SK-N-SH treated with all-trans-retinoic acid at 6 μM for 48 hours (cell line): ENCODE data around the gene HIPK1.

Experiments used
- ATAC-seq: fragments of 200-7000 bp; cut with Tn5 transposase; 3 replicates; pipeline ENCODE4 v1.9.1; 2020; ENCODE audit warnings: mild to moderate bottlenecking, moderate library complexity
- ARNTL ChIP-seq: fragments of 450-650 bp; formaldehyde crosslinking; IDR thresholded peaks from 2 replicates; pipeline ENCODE4 v1.5.0; 2020; ENCODE audit warnings: low read depth, mild to moderate bottlenecking, moderate library complexity, borderline replicate concordance
- BACH2 ChIP-seq: fragments of 250-450 bp; sonication (Bioruptor Pico); IDR thresholded peaks from 2 replicates; pipeline ENCODE4 v1.9.0; 2021; ENCODE audit warnings: mild to moderate bottlenecking, borderline replicate concordance
- CREB5 ChIP-seq: fragments of 250-450 bp; sonication (Bioruptor Pico); IDR thresholded peaks from 2 replicates; pipeline ENCODE4 v1.5.1; 2020; ENCODE audit warnings: low read depth, mild to moderate bottlenecking, moderate library complexity
- CSDC2 ChIP-seq: fragments of 250-450 bp; sonication (Bioruptor Pico); IDR thresholded peaks from 2 replicates; pipeline ENCODE4 v1.5.0; 2020; ENCODE audit warnings: mild to moderate bottlenecking, moderate library complexity
- CSRNP3 ChIP-seq: fragments of 250-450 bp; sonication (Bioruptor Pico); IDR thresholded peaks from 2 replicates; pipeline ENCODE4 v1.5.1; 2021; ENCODE audit warnings: mild to moderate bottlenecking, moderate library complexity
- GLIS3 ChIP-seq: fragments of 250-450 bp; sonication (Bioruptor Pico); IDR thresholded peaks from 2 replicates; pipeline ENCODE4 v1.5.0; 2020; ENCODE audit warnings: mild to moderate bottlenecking, moderate library complexity
- ISL1 ChIP-seq: fragments of 250-450 bp; sonication (Bioruptor Pico); IDR thresholded peaks from 2 replicates; pipeline ENCODE4 v2.1.2; 2022; ENCODE audit warnings: mild to moderate bottlenecking, moderate library complexity
- OSR1 ChIP-seq: fragments of 250-450 bp; sonication (Bioruptor Pico); IDR thresholded peaks from 2 replicates; pipeline ENCODE4 v1.8.0; 2022; ENCODE audit warnings: moderate library complexity, mild to moderate bottlenecking, inconsistent platforms
- PATZ1 ChIP-seq: fragments of 250-450 bp; sonication (Bioruptor Pico); IDR thresholded peaks from 2 replicates; pipeline ENCODE4 v1.8.0; 2020; ENCODE audit warnings: mild to moderate bottlenecking, moderate library complexity, borderline replicate concordance
- POU6F1 ChIP-seq: fragments of 250-450 bp; sonication (Bioruptor Pico); IDR thresholded peaks from 2 replicates; pipeline ENCODE4 v1.8.0; 2021; ENCODE audit warnings: low read depth, mild to moderate bottlenecking, moderate library complexity, borderline replicate concordance
- PPARA ChIP-seq: fragments of 250-450 bp; sonication (Bioruptor Pico); IDR thresholded peaks from 2 replicates; pipeline ENCODE4 v1.5.0; 2020; ENCODE audit warnings: mild to moderate bottlenecking, borderline replicate concordance
- RARB ChIP-seq: fragments of 250-450 bp; sonication (Bioruptor Pico); IDR thresholded peaks from 2 replicates; pipeline ENCODE4 v1.8.0; 2021; ENCODE audit warnings: mild to moderate bottlenecking, moderate library complexity
- TCF4 ChIP-seq: fragments of 250-450 bp; sonication (Bioruptor Pico); IDR thresholded peaks from 2 replicates; pipeline ENCODE4 v1.8.0; 2021; ENCODE audit warnings: mild to moderate bottlenecking, moderate library complexity, borderline replicate concordance
- ZC3H10 ChIP-seq: fragments of 250-450 bp; sonication (Bioruptor Pico); IDR thresholded peaks from 2 replicates; pipeline ENCODE4 v1.5.1; 2021; ENCODE audit warnings: mild to moderate bottlenecking, moderate library complexity
- ZFP3 ChIP-seq: fragments of 250-450 bp; sonication (Bioruptor Pico); IDR thresholded peaks from 2 replicates; pipeline ENCODE4 v1.5.0; 2020; ENCODE audit warnings: mild to moderate bottlenecking, moderate library complexity
- ZFP30 ChIP-seq: fragments of 450-650 bp; formaldehyde crosslinking; IDR thresholded peaks from 2 replicates; pipeline ENCODE4 v1.5.0; 2022; ENCODE audit warnings: mild to moderate bottlenecking, moderate library complexity
- ZNF565 ChIP-seq: fragments of 450-650 bp; formaldehyde crosslinking; conservative IDR thresholded peaks from 2 replicates; pipeline ENCODE4 v1.5.0; 2020; ENCODE audit warnings: low read depth, mild to moderate bottlenecking, moderate library complexity
- ZNF70 ChIP-seq: fragments of 450-650 bp; formaldehyde crosslinking; IDR thresholded peaks from 2 replicates; pipeline ENCODE4 v1.5.0; 2020; ENCODE audit warnings: mild to moderate bottlenecking, moderate library complexity
- ZNF8 ChIP-seq: fragments of 450-650 bp; formaldehyde crosslinking; IDR thresholded peaks from 2 replicates; pipeline ENCODE4 v1.5.0; 2020; ENCODE audit warnings: mild to moderate bottlenecking, moderate library complexity

The HIPK1 gene

GRCh38 chr1:113984710-113985109 is 55.6 kb downstream of the HIPK1 start:
- no peak for ATAC-seq
- no peak for TF ChIP-seq PPARA (CRISPR knock-in tag)
- no peak for TF ChIP-seq POU6F1 (CRISPR knock-in tag)
- no peak for TF ChIP-seq ZC3H10
- no peak for TF ChIP-seq OSR1 (CRISPR knock-in tag)
- no peak for TF ChIP-seq ZFP3
- TF ChIP-seq CREB5 (CRISPR knock-in tag), result no peak
- no peak for TF ChIP-seq ZNF8 (CRISPR knock-in tag)
- no peak for TF ChIP-seq ZFP30 (CRISPR knock-in tag)
- TF ChIP-seq BACH2 (CRISPR knock-in tag), result no peak
- TF ChIP-seq ARNTL (CRISPR knock-in tag), result no peak
- no peak for TF ChIP-seq CSRNP3 (CRISPR knock-in tag)
- TF ChIP-seq ZNF70 (CRISPR knock-in tag), result no peak
- no peak for TF ChIP-seq CSDC2
- no peak for TF ChIP-seq ISL1 (CRISPR knock-in tag)
- TF ChIP-seq TCF4, result no peak

GRCh38 chr1:113986802-113987201 is 57.7 kb downstream of the HIPK1 start:
- ATAC-seq, result no peak
- no peak for TF ChIP-seq ARNTL (CRISPR knock-in tag)

GRCh38 chr1:113987259-113987658 is 58.1 kb downstream of the HIPK1 start:
- TF ChIP-seq ZNF8 (CRISPR knock-in tag) (no peak), CSDC2 (no peak), BACH2 (CRISPR knock-in tag) (no peak), POU6F1 (CRISPR knock-in tag) (no peak), RARB (no peak), ZNF70 (CRISPR knock-in tag) (no peak), ZNF565 (CRISPR knock-in tag) (no peak), PATZ1 (CRISPR knock-in tag) (no peak), ZFP30 (CRISPR knock-in tag) (no peak), PPARA (CRISPR knock-in tag) (no peak), CSRNP3 (CRISPR knock-in tag) (no peak)

GRCh38 chr1:113990530-113990929 is 61.4 kb downstream of the HIPK1 start:
- ATAC-seq, result peak; percentile 30; the same call in 2 of the 3 replicates
- TF ChIP-seq PATZ1 (CRISPR knock-in tag) (no peak), CSRNP3 (CRISPR knock-in tag) (no peak), GLIS3 (CRISPR knock-in tag) (no peak), OSR1 (CRISPR knock-in tag) (no peak), TCF4 (no peak), ZFP30 (CRISPR knock-in tag) (no peak)

More at GRCh38 chr1:113987259-113987658, 58.1 kb downstream of the HIPK1 start:
- ATAC-seq, result no peak
